Peyer's patch (tissue), 4 donors: Measurements from ENCODE around the gene SELENOI.

Experiments
- POLR2A ChIP-seq, 2 donors: fragments of 450-650 bp; IDR thresholded peaks; one replicate each; pipeline ENCODE4 v1.5.1; 2017; ENCODE audit warnings: antibody characterized with exemption in 2 of 2, mild to moderate bottlenecking in 2 of 2, moderate library complexity in 2 of 2
- TF ChIP-seq, protein P1 (sequence below), 6 experiments: fragments of 450-650 bp in 4 of 6; fragments of 200-600 bp in 2 of 6; sonication (generic) in 1 of 6; IDR thresholded peaks; one replicate each; pipeline ENCODE4 v1.5.1; 2017 to 2019; ENCODE audit warnings: antibody characterized with exemption in 6 of 6, mild to moderate bottlenecking in 3 of 6, moderate library complexity in 1 of 6

DNA sequence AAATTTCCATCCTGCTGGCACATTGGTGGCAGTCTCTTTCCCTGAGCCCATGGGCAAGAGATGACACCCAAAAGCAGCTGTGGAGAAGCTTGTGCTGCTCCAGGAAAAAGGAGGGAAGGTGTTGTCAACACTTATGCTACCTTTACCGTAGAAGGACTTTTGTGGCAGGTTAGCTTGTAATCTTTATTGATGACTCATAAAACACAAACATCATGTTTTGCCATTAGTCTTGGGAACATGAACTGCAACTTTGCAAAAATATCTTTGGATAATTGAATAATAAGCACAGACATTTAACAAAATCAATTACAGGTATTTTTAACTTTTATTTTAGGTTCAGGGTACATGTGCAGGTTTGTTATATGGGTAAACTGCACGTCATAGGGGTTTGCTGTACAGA is 89.2 kb downstream of the SELENOI start:
- TF ChIP-seq POLR2A (IDR thresholded peaks at IDR 0.05) = no peak
- TF ChIP-seq, protein P1, sequence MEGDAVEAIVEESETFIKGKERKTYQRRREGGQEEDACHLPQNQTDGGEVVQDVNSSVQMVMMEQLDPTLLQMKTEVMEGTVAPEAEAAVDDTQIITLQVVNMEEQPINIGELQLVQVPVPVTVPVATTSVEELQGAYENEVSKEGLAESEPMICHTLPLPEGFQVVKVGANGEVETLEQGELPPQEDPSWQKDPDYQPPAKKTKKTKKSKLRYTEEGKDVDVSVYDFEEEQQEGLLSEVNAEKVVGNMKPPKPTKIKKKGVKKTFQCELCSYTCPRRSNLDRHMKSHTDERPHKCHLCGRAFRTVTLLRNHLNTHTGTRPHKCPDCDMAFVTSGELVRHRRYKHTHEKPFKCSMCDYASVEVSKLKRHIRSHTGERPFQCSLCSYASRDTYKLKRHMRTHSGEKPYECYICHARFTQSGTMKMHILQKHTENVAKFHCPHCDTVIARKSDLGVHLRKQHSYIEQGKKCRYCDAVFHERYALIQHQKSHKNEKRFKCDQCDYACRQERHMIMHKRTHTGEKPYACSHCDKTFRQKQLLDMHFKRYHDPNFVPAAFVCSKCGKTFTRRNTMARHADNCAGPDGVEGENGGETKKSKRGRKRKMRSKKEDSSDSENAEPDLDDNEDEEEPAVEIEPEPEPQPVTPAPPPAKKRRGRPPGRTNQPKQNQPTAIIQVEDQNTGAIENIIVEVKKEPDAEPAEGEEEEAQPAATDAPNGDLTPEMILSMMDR (IDR thresholded peaks at IDR 0.05) = no peak
